Stimulated activated CD4-positive, alpha-beta T cell treated with anti-CD3 and anti-CD28 coated beads, Interleukin-4, amount 100 ng/mL, for 48 hours (primary cell): ENCODE data around the gene IRAK4.
"Not testable (repeated sequence)": the region's sequence is repeated elsewhere in the genome, so short reads cannot be mapped to it uniquely, and the experiment has no call there.

Experiments
- DNase-seq, 2 donors: peaks; one replicate each; pipeline ENCODE4 v3.0.0-alpha.2; 2020; ENCODE audit warnings: low read depth in 2 of 2

The IRAK4 gene

GRCh38 chr12:43758728-43759563 is at the start of gene IRAK4, which contains the start of gene PUS7L:
Gene IRAK4 (plus strand): TSS chr12:43758951. CDS start chr12:43768112, 9,161 bp downstream.
Gene PUS7L (minus strand): TSS chr12:43758790. CDS start chr12:43755245, 3,545 bp downstream.
- DNase-seq, result peak; percentile 86 to 89

GRCh38 chr12:43711348-43711747 is 47.4 kb upstream of the IRAK4 start:
- DNase-seq, result no peak

- no peak for DNase-seq
Measured at GRCh38 chr12:43722621-43723020, 36.1 kb upstream of the IRAK4 start.

GRCh38 chr12:43723134-43723533 is 35.6 kb upstream of the IRAK4 start:
- DNase-seq, result no peak

- DNase-seq, result no peak
Measured at GRCh38 chr12:43728117-43728516, 30.6 kb upstream of the IRAK4 start.

- no peak for DNase-seq
Measured at GRCh38 chr12:43728698-43729097, 30.1 kb upstream of the IRAK4 start.

- DNase-seq, result no peak
Measured at GRCh38 chr12:43730283-43730682, 28.5 kb upstream of the IRAK4 start.

- no peak for DNase-seq
Measured at GRCh38 chr12:43733687-43734086, 25.1 kb upstream of the IRAK4 start.

GRCh38 chr12:43736927-43737440 is 21.8 kb upstream of the IRAK4 start:
- DNase-seq, result no peak

- DNase-seq, result no peak
Measured at GRCh38 chr12:43737646-43738045, 21.1 kb upstream of the IRAK4 start.

GRCh38 chr12:43740511-43741100 is 18.1 kb upstream of the IRAK4 start:
- no peak for DNase-seq

GRCh38 chr12:43742106-43742505 is 16.6 kb upstream of the IRAK4 start:
- no peak for DNase-seq

- no peak for DNase-seq
Measured at GRCh38 chr12:43744826-43745225, 13.9 kb upstream of the IRAK4 start.

- no peak for DNase-seq
Measured at GRCh38 chr12:43749016-43749415, 9.7 kb upstream of the IRAK4 start.

- DNase-seq, result no peak
Measured at GRCh38 chr12:43750814-43751213, 7.9 kb upstream of the IRAK4 start.

GRCh38 chr12:43751360-43751759 is 7.4 kb upstream of the IRAK4 start:
- not testable (repeated sequence) for DNase-seq

GRCh38 chr12:43754015-43754414 is 4.7 kb upstream of the IRAK4 start:
- no peak for DNase-seq

GRCh38 chr12:43758247-43758727 is 464 bp upstream of the IRAK4 start:
- DNase-seq, result peak in 1 of 2 donors; percentile 9

GRCh38 chr12:43760396-43760795 is 1.6 kb downstream of the IRAK4 start:
- DNase-seq, result no peak

- DNase-seq, result no peak
Measured at GRCh38 chr12:43761500-43761899, 2.7 kb downstream of the IRAK4 start.

GRCh38 chr12:43762596-43762995 is 3.8 kb downstream of the IRAK4 start:
- DNase-seq, result no peak

- DNase-seq, result no peak
Measured at GRCh38 chr12:43763769-43764168, 5.0 kb downstream of the IRAK4 start.

- no peak for DNase-seq
Measured at GRCh38 chr12:43764528-43764927, 5.8 kb downstream of the IRAK4 start.
